ENCODE data around the gene RAET1G.

The RAET1G gene

GRCh38 chr6:149888093-149888492 lies 34.8 kb downstream of the RAET1G start:
- H2BK5ac ChIP-seq (ENCODE audit: low read depth, low read length, poor library complexity): no peak overlapping the region
- WGBS (ENCODE audit: extremely low coverage, insufficient coverage, insufficient read length): no CpG with 5 or more reads among the region's 9 CpGs
- H3K23ac ChIP-seq (ENCODE audit: low read length): no peak overlapping the region
- H3K4ac ChIP-seq (ENCODE audit: low read depth, low read length): no peak overlapping the region
- H3K14ac ChIP-seq (ENCODE audit: low read length): no peak overlapping the region
- H2AK5ac ChIP-seq (ENCODE audit: low read length): no peak overlapping the region
- H3K79me2 ChIP-seq (ENCODE audit: control insufficient read depth, insufficient read depth, low read length, poor library complexity): no peaks in the 10 kb centered on the region
- H3K27ac ChIP-seq (ENCODE audit: low read depth, low read length): no peak overlapping the region
- no peak overlapping the region for H3K9ac ChIP-seq (ENCODE audit: low read length)
- no peak overlapping the region for H3K4me3 ChIP-seq (ENCODE audit: low read depth, low read length)
- no peak overlapping the region for H3K4me2 ChIP-seq (ENCODE audit: low read length)
- no peak for DNase-seq
- H2BK12ac ChIP-seq (ENCODE audit: low read length): no peak overlapping the region
- H2AFZ ChIP-seq (ENCODE audit: insufficient read depth, low read length, poor library complexity): no peak overlapping the region
- H4K91ac ChIP-seq (ENCODE audit: low read depth, low read length): no peak overlapping the region
- no peaks in the 10 kb centered on the region for H3K4me1 ChIP-seq (ENCODE audit: control insufficient read depth in 1 of 2, insufficient read depth in 2 of 2, low read length in 2 of 2)
- H3K79me1 ChIP-seq (ENCODE audit: low read length): no peaks in the 10 kb centered on the region
- H3K18ac ChIP-seq (ENCODE audit: low read length): no peak overlapping the region
- no peak overlapping the region for H4K12ac ChIP-seq (ENCODE audit: low read depth, low read length)
- H3K27me3 ChIP-seq (ENCODE audit: insufficient read depth, low read length): no peaks in the 10 kb centered on the region
- H4K8ac ChIP-seq (ENCODE audit: low read depth, low read length): no peak overlapping the region
- H3K9me3 ChIP-seq (ENCODE audit: insufficient read depth, low read depth, low read length): no peaks in the 10 kb centered on the region
- no peaks in the 10 kb centered on the region for H3K36me3 ChIP-seq (ENCODE audit: control insufficient read depth in 1 of 2, insufficient read depth in 2 of 2, low read length in 2 of 2)
- H2BK120ac ChIP-seq (ENCODE audit: insufficient read depth, low read length, poor library complexity): no peak overlapping the region

- WGBS (ENCODE audit: extremely low coverage, insufficient coverage, insufficient read length): no CpG with 5 or more reads among the region's 3 CpGs
- H2BK12ac ChIP-seq (ENCODE audit: low read length): no peak overlapping the region
- no peaks in the 10 kb centered on the region for H3K4me1 ChIP-seq (ENCODE audit: control insufficient read depth in 1 of 2, insufficient read depth in 2 of 2, low read length in 2 of 2)
Observed at GRCh38 chr6:149887343-149887742, 35.6 kb downstream of the RAET1G start.

GRCh38 chr6:149885888-149886287 lies 37.0 kb downstream of the RAET1G start:
- H3K18ac ChIP-seq (ENCODE audit: low read length): no peak overlapping the region
- no peak overlapping the region for H2BK12ac ChIP-seq (ENCODE audit: low read length)
- no peaks in the 10 kb centered on the region for H3K4me1 ChIP-seq (ENCODE audit: control insufficient read depth in 1 of 2, insufficient read depth in 2 of 2, low read length in 2 of 2)
- DNase-seq: peak in 1 of 2 donors; percentile 35
- no peaks in the 10 kb centered on the region for H3K79me2 ChIP-seq (ENCODE audit: control insufficient read depth, insufficient read depth, low read length, poor library complexity)
- no peak overlapping the region for H3K14ac ChIP-seq (ENCODE audit: low read length)
- no peak overlapping the region for H3K27ac ChIP-seq (ENCODE audit: low read depth, low read length)
- H3K79me1 ChIP-seq (ENCODE audit: low read length): no peaks in the 10 kb centered on the region
- H3K9ac ChIP-seq (ENCODE audit: low read length): no peak overlapping the region
- H3K9me3 ChIP-seq (ENCODE audit: insufficient read depth, low read depth, low read length): no peaks in the 10 kb centered on the region
- H3K36me3 ChIP-seq (ENCODE audit: control insufficient read depth in 1 of 2, insufficient read depth in 2 of 2, low read length in 2 of 2): no peaks in the 10 kb centered on the region
- WGBS (ENCODE audit: extremely low coverage, insufficient coverage, insufficient read length): no CpG with 5 or more reads among the region's 3 CpGs
- H3K23ac ChIP-seq (ENCODE audit: low read length): no peak overlapping the region
- no peak overlapping the region for H4K12ac ChIP-seq (ENCODE audit: low read depth, low read length)
- no peak overlapping the region for H2BK120ac ChIP-seq (ENCODE audit: insufficient read depth, low read length, poor library complexity)
- H3K4ac ChIP-seq (ENCODE audit: low read depth, low read length): no peak overlapping the region
- no peak overlapping the region for H2AFZ ChIP-seq (ENCODE audit: insufficient read depth, low read length, poor library complexity)
- no peak overlapping the region for H2BK5ac ChIP-seq (ENCODE audit: low read depth, low read length, poor library complexity)
- H3K4me3 ChIP-seq (ENCODE audit: low read depth, low read length): no peak overlapping the region
- no peak overlapping the region for H3K4me2 ChIP-seq (ENCODE audit: low read length)
- no peak overlapping the region for H4K91ac ChIP-seq (ENCODE audit: low read depth, low read length)
- H3K27me3 ChIP-seq (ENCODE audit: insufficient read depth, low read length): no peaks in the 10 kb centered on the region
- no peak overlapping the region for H4K8ac ChIP-seq (ENCODE audit: low read depth, low read length)
- no peak overlapping the region for H2AK5ac ChIP-seq (ENCODE audit: low read length)

More at GRCh38 chr6:149887343-149887742, 35.6 kb downstream of the RAET1G start:
- no peak overlapping the region for H2BK5ac ChIP-seq (ENCODE audit: low read depth, low read length, poor library complexity)
- peak; percentile 67 to 73 for DNase-seq
- no peaks in the 10 kb centered on the region for H3K79me2 ChIP-seq (ENCODE audit: control insufficient read depth, insufficient read depth, low read length, poor library complexity)
- H3K4ac ChIP-seq (ENCODE audit: low read depth, low read length): no peak overlapping the region
- no peak overlapping the region for H4K12ac ChIP-seq (ENCODE audit: low read depth, low read length)
- H2AFZ ChIP-seq (ENCODE audit: insufficient read depth, low read length, poor library complexity): no peak overlapping the region
- H3K27me3 ChIP-seq (ENCODE audit: insufficient read depth, low read length): no peaks in the 10 kb centered on the region
- no peak overlapping the region for H3K14ac ChIP-seq (ENCODE audit: low read length)
- no peak overlapping the region for H4K8ac ChIP-seq (ENCODE audit: low read depth, low read length)
- no peak overlapping the region for H3K9ac ChIP-seq (ENCODE audit: low read length)
- no peaks in the 10 kb centered on the region for H3K9me3 ChIP-seq (ENCODE audit: insufficient read depth, low read depth, low read length)
- no peak overlapping the region for H3K18ac ChIP-seq (ENCODE audit: low read length)
- H4K91ac ChIP-seq (ENCODE audit: low read depth, low read length): no peak overlapping the region
- no peak overlapping the region for H2AK5ac ChIP-seq (ENCODE audit: low read length)
- no peaks in the 10 kb centered on the region for H3K36me3 ChIP-seq (ENCODE audit: control insufficient read depth in 1 of 2, insufficient read depth in 2 of 2, low read length in 2 of 2)
- no peak overlapping the region for H2BK120ac ChIP-seq (ENCODE audit: insufficient read depth, low read length, poor library complexity)
- no peak overlapping the region for H3K27ac ChIP-seq (ENCODE audit: low read depth, low read length)
- H3K79me1 ChIP-seq (ENCODE audit: low read length): no peaks in the 10 kb centered on the region
- no peak overlapping the region for H3K4me2 ChIP-seq (ENCODE audit: low read length)
- H3K23ac ChIP-seq (ENCODE audit: low read length): no peak overlapping the region
- no peak overlapping the region for H3K4me3 ChIP-seq (ENCODE audit: low read depth, low read length)

GRCh38 chr6:149884617-149885016 lies 38.3 kb downstream of the RAET1G start:
- no CpG with 5 or more reads among the region's 7 CpGs for WGBS (ENCODE audit: extremely low coverage, insufficient coverage, insufficient read length)

More at GRCh38 chr6:149884617-149885016, 38.3 kb downstream of the RAET1G start:
- H3K9ac ChIP-seq (ENCODE audit: low read length): no peak overlapping the region
- no peak overlapping the region for H4K12ac ChIP-seq (ENCODE audit: low read depth, low read length)
- no peak overlapping the region for H2BK120ac ChIP-seq (ENCODE audit: insufficient read depth, low read length, poor library complexity)
- no peak overlapping the region for H3K18ac ChIP-seq (ENCODE audit: low read length)
- no peaks in the 10 kb centered on the region for H3K27me3 ChIP-seq (ENCODE audit: insufficient read depth, low read length)
- no peak overlapping the region for H2AFZ ChIP-seq (ENCODE audit: insufficient read depth, low read length, poor library complexity)
- no peak overlapping the region for H4K91ac ChIP-seq (ENCODE audit: low read depth, low read length)
- no peak overlapping the region for H3K4me3 ChIP-seq (ENCODE audit: low read depth, low read length)
- H2BK12ac ChIP-seq (ENCODE audit: low read length): no peak overlapping the region
- no peaks in the 10 kb centered on the region for H3K79me1 ChIP-seq (ENCODE audit: low read length)
- no peaks in the 10 kb centered on the region for H3K9me3 ChIP-seq (ENCODE audit: insufficient read depth, low read depth, low read length)
- no peaks in the 10 kb centered on the region for H3K4me1 ChIP-seq (ENCODE audit: control insufficient read depth in 1 of 2, insufficient read depth in 2 of 2, low read length in 2 of 2)
- no peak overlapping the region for H3K14ac ChIP-seq (ENCODE audit: low read length)
- H3K27ac ChIP-seq (ENCODE audit: low read depth, low read length): no peak overlapping the region
- no peak overlapping the region for H4K8ac ChIP-seq (ENCODE audit: low read depth, low read length)
- no peak overlapping the region for H2AK5ac ChIP-seq (ENCODE audit: low read length)
- H3K23ac ChIP-seq (ENCODE audit: low read length): no peak overlapping the region
- no peak overlapping the region for H3K4ac ChIP-seq (ENCODE audit: low read depth, low read length)
- H2BK5ac ChIP-seq (ENCODE audit: low read depth, low read length, poor library complexity): no peak overlapping the region
- H3K4me2 ChIP-seq (ENCODE audit: low read length): no peak overlapping the region
- DNase-seq: no peak
- H3K79me2 ChIP-seq (ENCODE audit: control insufficient read depth, insufficient read depth, low read length, poor library complexity): no peaks in the 10 kb centered on the region
- H3K36me3 ChIP-seq (ENCODE audit: control insufficient read depth in 1 of 2, insufficient read depth in 2 of 2, low read length in 2 of 2): no peaks in the 10 kb centered on the region
